AG09309 (cell line): Measurements from ENCODE around the gene CALHM2.

Experiments
- DNase-seq: peaks from one replicate; pipeline ENCODE4 v3.0.0-alpha.2; 2010; ENCODE audit warnings: low read depth
- H3K4me3 ChIP-seq: 2 replicates; pipeline ENCODE4 v1.5.1; 2011; ENCODE audit warnings: mild to moderate bottlenecking, low read depth, low read length, moderate library complexity; ENCODE audit not compliant: control insufficient read depth
- TF ChIP-seq, protein P1 (sequence below): IDR thresholded peaks from 2 replicates; pipeline ENCODE4 v1.5.1; 2011; ENCODE audit warnings: mild to moderate bottlenecking, low read depth, low read length, inconsistent platforms; ENCODE audit not compliant: insufficient read depth, control insufficient read depth; ENCODE audit errors: missing control alignments

CALHM2 gene

DNA sequence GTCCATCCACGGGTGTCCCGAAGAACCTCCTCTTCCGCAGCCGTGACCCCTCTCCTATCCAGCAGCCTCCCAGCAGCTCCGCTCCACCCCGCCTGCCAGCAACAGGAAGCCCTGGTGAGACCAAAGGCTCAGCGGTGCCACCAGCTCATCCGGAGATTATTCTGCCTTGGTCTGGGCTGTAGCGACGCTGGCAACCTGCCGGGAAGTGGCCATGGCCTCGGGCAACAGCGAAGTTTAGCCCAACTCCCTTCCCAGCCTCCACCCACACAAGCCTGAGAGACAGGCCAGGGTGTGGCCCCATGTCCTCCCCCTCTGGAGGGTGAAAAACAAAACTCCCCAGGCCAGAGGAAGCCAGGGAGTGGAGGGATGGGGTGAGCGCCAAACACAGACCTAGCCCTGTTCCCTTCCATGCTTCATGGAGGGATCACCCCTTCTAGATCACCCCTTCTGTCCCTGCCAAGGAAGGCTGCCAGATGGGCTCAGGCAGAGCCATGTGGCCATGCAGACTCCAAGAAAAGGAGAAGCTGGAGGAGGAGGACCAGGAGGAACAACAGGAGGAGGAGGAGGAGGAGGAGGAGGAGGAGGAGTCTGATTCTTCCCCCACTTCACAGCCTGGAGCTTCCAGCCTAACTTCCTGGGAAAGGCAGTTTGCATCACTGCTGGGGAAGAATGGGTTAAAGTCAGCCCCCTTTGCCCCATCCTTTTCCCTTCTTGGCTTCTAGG is 918 bp downstream of the CALHM2 start:
- H3K4me3 ChIP-seq, result peak overlapping the region; percentile 96
- TF ChIP-seq, protein P1, sequence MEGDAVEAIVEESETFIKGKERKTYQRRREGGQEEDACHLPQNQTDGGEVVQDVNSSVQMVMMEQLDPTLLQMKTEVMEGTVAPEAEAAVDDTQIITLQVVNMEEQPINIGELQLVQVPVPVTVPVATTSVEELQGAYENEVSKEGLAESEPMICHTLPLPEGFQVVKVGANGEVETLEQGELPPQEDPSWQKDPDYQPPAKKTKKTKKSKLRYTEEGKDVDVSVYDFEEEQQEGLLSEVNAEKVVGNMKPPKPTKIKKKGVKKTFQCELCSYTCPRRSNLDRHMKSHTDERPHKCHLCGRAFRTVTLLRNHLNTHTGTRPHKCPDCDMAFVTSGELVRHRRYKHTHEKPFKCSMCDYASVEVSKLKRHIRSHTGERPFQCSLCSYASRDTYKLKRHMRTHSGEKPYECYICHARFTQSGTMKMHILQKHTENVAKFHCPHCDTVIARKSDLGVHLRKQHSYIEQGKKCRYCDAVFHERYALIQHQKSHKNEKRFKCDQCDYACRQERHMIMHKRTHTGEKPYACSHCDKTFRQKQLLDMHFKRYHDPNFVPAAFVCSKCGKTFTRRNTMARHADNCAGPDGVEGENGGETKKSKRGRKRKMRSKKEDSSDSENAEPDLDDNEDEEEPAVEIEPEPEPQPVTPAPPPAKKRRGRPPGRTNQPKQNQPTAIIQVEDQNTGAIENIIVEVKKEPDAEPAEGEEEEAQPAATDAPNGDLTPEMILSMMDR, result no peak
- DNase-seq, result no peak

DNA sequence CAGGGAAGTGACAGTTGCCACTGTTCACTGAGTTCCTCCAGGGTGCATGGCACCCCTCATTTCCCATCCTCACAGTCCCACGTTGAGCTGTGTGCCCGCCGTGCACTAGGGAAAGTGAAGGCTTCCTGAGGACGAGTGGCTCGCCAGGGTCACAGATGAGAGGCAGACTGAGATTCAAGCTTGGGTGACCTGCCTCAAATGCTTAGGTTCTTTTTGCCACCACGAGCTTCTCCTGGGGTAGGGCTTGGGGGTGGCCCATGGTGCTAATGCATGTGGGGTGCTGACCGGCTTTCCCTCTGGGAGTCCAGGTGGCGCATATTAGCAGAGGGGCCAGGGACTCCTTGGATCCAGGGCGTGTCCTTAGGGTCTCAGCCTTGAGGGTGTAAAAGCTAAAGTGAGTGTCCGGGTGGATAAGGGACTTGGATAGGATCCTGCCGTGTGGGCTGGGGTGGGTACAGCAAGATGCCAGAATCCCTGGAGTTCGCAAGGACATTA is 1.9 kb downstream of the CALHM2 start:
- H3K4me3 ChIP-seq, result peak overlapping the region; percentile 96
- TF ChIP-seq, protein P1, result no peak
- no peak for DNase-seq

DNA sequence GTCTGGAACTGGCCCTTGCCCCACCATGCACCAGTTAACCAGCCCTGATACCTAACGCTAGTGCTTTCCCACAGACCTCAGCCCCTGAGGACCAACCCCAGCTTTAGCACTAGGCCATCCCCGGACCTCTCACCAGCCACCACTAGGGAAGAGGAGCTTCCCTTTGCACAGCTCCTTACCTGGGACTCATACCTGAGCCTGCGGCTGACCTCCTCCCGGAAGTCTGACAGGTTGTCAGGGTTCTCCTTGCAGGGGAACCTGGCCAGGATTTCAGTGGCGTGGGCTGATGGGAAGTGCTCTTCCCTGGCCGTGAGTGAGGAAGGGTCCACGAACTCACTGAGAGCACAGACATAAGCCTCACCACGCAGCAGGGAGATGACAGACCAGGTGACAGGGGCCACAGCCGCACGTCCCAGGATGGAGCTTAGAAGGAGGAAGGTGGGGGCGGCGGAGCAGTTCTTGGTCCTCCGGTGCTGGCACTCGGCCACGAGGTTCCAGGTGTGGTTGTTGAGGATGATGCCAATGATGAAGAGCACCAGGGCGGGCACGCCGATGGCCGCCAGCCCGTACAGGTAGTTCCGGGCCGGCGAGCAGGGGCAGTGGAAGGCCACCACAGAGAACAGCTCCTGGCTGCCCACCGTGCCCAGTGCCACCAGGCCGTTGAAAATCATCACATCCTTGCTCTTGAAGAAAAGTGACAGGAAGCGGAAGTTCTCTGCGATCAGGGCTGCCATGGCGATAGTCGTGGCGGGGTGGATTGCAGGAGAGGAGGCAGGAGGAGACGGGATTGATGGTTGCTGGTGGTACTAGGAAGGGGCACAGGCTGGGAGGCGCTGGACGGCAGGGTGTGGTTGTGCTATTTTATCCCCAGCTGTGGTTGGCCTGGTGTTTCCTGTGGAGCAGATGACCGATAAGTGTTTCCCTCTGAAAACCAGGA is 2.7 kb downstream of the CALHM2 start:
- DNase-seq, result no peak
- TF ChIP-seq, protein P1, result no peak
- H3K4me3 ChIP-seq, result peak overlapping the region; percentile 8

DNA sequence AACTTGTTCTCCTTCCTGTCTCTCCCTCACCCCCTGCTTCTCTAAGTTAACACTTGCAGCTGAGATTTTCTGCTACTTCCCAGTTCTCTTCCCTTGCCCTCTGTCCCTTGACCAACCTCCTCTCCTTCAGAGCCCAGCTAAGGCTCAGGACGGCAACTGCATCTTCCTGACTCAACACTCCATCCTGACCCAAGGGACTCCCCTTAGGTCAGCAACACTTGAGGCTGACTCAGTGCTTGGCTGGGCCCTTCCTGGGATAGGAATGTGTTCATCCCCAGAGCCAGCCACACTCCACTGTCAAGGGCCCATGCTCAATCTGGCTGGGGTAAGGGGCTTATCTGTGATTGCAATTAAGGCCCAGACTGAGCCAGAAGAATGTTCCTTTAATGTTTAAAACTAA is 3.4 kb downstream of the CALHM2 start:
- DNase-seq, result peak; percentile 57
- no peak overlapping the region for H3K4me3 ChIP-seq
- TF ChIP-seq, protein P1, result no peak

DNA sequence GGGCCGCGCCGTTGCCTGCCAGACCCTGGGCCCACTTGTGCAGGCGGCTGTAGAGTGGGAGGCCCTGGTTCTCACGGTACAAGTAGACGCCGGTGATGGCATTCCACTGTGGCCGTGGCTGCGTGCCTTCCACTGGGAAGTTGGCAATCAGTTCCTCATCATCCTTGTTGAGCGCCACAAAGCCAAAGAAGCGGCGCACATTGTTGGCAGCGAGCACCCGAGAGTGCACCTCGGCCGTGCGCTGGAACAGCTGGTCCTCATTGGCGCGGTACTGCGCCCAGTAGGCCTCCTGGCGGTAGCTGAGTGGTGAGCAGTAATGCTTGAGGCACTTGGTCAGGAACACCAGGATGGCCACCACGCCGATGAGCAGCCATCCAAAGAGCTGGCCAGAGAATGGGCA is 5.0 kb downstream of the CALHM2 start:
- TF ChIP-seq, protein P1, result no peak
- DNase-seq, result no peak
- no peak overlapping the region for H3K4me3 ChIP-seq

DNA sequence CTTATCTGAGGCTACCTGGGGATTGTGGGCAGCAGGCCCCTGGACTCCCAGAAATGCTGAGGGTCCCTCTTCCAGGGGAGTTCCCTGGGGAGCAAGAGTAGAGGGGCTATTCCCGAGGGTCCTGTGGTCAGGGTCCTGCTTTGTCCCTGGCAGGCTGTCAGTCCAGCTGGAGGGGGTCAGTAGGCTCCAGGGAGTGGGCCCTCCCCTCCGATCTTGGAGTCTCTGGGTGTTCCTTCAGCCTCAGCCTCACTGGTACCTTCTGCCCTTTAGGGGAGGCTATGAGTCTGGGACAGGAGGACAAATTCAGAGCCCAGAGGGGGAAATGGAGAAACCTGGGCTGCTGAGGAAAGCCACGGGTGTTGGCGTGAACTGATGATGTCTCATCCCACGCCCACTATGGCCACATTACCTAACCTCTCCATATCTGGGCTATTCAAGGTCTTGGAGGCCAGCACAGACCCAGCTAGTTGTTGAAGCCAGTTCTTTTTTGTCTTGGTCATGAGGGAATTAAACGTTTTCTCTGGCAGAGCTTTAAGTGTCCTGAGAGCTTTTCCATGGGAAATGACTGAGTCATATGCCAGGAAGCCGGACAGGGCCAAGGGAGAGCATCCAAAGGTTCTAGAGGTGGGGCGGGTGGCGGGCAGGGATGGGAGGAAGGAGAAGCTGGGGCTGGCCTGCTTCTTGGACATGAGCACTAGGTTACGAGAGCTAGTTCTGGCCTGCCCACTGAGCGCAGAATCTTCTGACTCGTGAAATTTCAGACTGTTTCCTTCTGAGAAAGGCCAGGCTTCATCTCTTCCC is 6.2 kb downstream of the CALHM2 start:
- no peak overlapping the region for H3K4me3 ChIP-seq
- TF ChIP-seq, protein P1, result no peak
- DNase-seq, result peak; percentile 37
